HepG2 (cell line): ENCODE results near the gene RPS25. TPM values are rescaled to one million over a fixed set of nuclear protein-coding genes. Genes with fewer than 3 reads are reported as not detected.

Source experiments
- EHMT2 ChIP-seq: fragments of 200-600 bp; sonication (generic); IDR thresholded peaks from 2 replicates; pipeline ENCODE4 v1.7.0; 2017; ENCODE audit warnings: antibody characterized with exemption, low read depth, low read length, borderline replicate concordance
- HMGXB3 ChIP-seq: sonication (generic); formaldehyde crosslinking; IDR thresholded peaks from 2 replicates; pipeline ENCODE4 v1.4.0; 2020; ENCODE audit warnings: missing genetic modification reagents, borderline replicate concordance
- HNRNPUL1 ChIP-seq: fragments of 200-400 bp; formaldehyde crosslinking; IDR thresholded peaks from 2 replicates; pipeline ENCODE4 v1.6.1; 2017; ENCODE audit warnings: low read depth, mild to moderate bottlenecking, low read length, moderate library complexity
- IKZF1 ChIP-seq: fragments of 450-650 bp; IDR thresholded peaks from 2 replicates; pipeline ENCODE4 v1.7.1; 2016
- KLF15 ChIP-seq: sonication (generic); formaldehyde crosslinking; IDR thresholded peaks from 2 replicates; pipeline ENCODE4 v1.8.1; 2023; ENCODE audit warnings: borderline replicate concordance, mild to moderate bottlenecking, inconsistent platforms, missing genetic modification reagents, mixed read lengths
- NFATC3 ChIP-seq: sonication (generic); formaldehyde crosslinking; IDR thresholded peaks from 2 replicates; pipeline ENCODE4 v1.5.1; 2020; ENCODE audit warnings: mild to moderate bottlenecking, missing genetic modification reagents
- ONECUT2 ChIP-seq: sonication (generic); formaldehyde crosslinking; IDR thresholded peaks from 2 replicates; pipeline ENCODE4 v1.4.0; 2020; ENCODE audit warnings: missing genetic modification reagents
- ZFP37 ChIP-seq: sonication (generic); formaldehyde crosslinking; IDR thresholded peaks from 2 replicates; pipeline ENCODE4 v1.4.0; 2020; ENCODE audit warnings: missing genetic modification reagents, borderline replicate concordance
- ZNF121 ChIP-seq: sonication (generic); formaldehyde crosslinking; IDR thresholded peaks from 2 replicates; pipeline ENCODE4 v1.5.0; 2020; ENCODE audit warnings: mild to moderate bottlenecking, missing genetic modification reagents
- ZNF20 ChIP-seq: sonication (generic); formaldehyde crosslinking; IDR thresholded peaks from 2 replicates; pipeline ENCODE4 v1.4.0; 2020; ENCODE audit warnings: mild to moderate bottlenecking, moderate library complexity, missing genetic modification reagents
- ZNF367 ChIP-seq: sonication (generic); formaldehyde crosslinking; IDR thresholded peaks from 2 replicates; pipeline ENCODE4 v1.4.0; 2020; ENCODE audit warnings: missing genetic modification reagents, borderline replicate concordance
- ZNF484 ChIP-seq: sonication (generic); formaldehyde crosslinking; IDR thresholded peaks from 2 replicates; pipeline ENCODE4 v1.5.1; 2020; ENCODE audit warnings: mild to moderate bottlenecking, low read depth, missing genetic modification reagents, borderline replicate concordance
- ZNF644 ChIP-seq: IDR thresholded peaks from 2 replicates; pipeline ENCODE4 v1.6.1; 2016; ENCODE audit warnings: low read depth
- ZNF775 ChIP-seq: sonication (generic); formaldehyde crosslinking; IDR thresholded peaks from 2 replicates; pipeline ENCODE4 v1.4.0; 2020; ENCODE audit warnings: missing genetic modification reagents, mild to moderate bottlenecking, moderate library complexity, borderline replicate concordance
- polyA plus RNA-seq, 8 experiments: library from polyadenylated mRNA; depleted of rRNA in 3 of 8; stranded (reverse) in 7 of 8; unstranded in 1 of 8; fragments of >200 nt; fragmentation: Illumina TruSeq in 4 of 8; extraction: Trizol in 4 of 8; gene quantifications; 2 replicates each; pipeline versions ENCODE4 v1.2.1 to v1.2.3, GENCODE V29; 2011 to 2016; ENCODE audit warnings: low read depth in 4 of 8, missing spikeins in 1 of 8, mixed read lengths in 1 of 8; ENCODE audit not compliant: insufficient read depth in 1 of 8
- total RNA-seq, 5 experiments: library from RNA; depleted of rRNA; stranded (reverse); fragments of >200 nt; fragmentation: Illumina TruSeq; extraction: Trizol; gene quantifications; 2 replicates each; pipeline ENCODE4 v1.2.3, GENCODE V29; 2016; ENCODE audit warnings: low read depth in 1 of 5
- TF ChIP-seq, protein P1 (sequence below): sonication (generic); formaldehyde crosslinking; IDR thresholded peaks from 2 replicates; pipeline ENCODE4 v1.4.0; 2020; ENCODE audit warnings: missing genetic modification reagents, borderline replicate concordance
- TF ChIP-seq, protein P2 (sequence below): sonication (generic); formaldehyde crosslinking; IDR thresholded peaks from 2 replicates; pipeline ENCODE4 v1.4.0; 2020; ENCODE audit warnings: mild to moderate bottlenecking, low read depth, missing genetic modification reagents
- TF ChIP-seq, protein P3 (sequence below): sonication (generic); formaldehyde crosslinking; IDR thresholded peaks from 2 replicates; pipeline ENCODE4 v1.4.0; 2020; ENCODE audit warnings: missing genetic modification reagents

Gene RPS25
- total and polyA plus RNA-seq, 2 of the 13 experiments (the other 11 are each of a cell fraction or from before 2014, with no cell fraction given): 839 to 1,415 TPM

DNA sequence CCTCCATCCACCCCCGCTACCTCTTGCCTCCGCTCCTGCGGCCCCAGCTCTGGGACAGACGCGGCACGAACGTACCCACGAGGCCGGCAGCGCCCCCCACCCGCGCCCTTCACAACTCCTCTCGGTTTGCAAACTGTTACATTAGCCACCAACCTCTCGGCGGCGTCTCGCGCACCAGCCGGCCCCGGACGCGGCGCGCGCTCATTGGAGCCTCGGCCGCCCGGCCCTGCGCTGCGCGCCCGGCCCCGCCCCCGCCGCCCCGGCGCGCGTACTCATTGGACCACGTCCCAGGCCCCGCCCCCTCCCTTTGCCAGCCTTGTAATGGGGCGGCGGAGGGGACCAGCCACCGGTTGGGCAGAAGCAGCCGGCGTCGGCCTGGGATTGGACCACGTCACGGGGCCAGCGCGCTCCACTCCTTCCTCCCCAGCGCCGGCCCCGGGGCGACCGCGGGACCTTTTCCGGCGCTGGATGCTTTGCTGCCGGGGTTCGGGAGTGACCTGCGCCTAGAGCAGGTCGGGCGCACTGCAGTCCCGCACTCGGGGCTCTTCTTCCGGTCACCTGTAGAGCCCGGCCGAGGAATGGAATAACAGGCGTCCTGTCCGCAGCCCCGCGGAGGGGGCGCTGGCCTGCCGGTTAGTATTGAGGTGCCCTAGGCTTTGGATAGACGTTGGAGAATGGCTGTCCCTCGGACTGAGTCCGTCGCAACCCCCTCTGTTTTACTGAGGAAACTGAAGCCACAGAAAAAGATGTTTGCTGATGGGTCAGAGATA lies 39.0 kb upstream of the RPS25 start, which contains the start of gene HYOU1 (continued):
- TF ChIP-seq ZNF20 (CRISPR knock-in tag) (no peak), ZNF484 (CRISPR knock-in tag) (no peak), KLF15 (CRISPR knock-in tag) (no peak; the same call in 1 of the 2 replicates), ONECUT2 (CRISPR knock-in tag) (no peak), ZNF121 (CRISPR knock-in tag) (no peak), ZNF775 (no peak), HNRNPUL1 (no peak), ZNF367 (CRISPR knock-in tag) (no peak), EHMT2 (no peak), NFATC3 (CRISPR knock-in tag) (no peak), HMGXB3 (CRISPR knock-in tag) (no peak), ZNF644 (0 out of 2 replicates have a peak, but pooled peaks have one; percentile 31), ZFP37 (no peak), IKZF1 (no peak)
- TF ChIP-seq, protein P1, sequence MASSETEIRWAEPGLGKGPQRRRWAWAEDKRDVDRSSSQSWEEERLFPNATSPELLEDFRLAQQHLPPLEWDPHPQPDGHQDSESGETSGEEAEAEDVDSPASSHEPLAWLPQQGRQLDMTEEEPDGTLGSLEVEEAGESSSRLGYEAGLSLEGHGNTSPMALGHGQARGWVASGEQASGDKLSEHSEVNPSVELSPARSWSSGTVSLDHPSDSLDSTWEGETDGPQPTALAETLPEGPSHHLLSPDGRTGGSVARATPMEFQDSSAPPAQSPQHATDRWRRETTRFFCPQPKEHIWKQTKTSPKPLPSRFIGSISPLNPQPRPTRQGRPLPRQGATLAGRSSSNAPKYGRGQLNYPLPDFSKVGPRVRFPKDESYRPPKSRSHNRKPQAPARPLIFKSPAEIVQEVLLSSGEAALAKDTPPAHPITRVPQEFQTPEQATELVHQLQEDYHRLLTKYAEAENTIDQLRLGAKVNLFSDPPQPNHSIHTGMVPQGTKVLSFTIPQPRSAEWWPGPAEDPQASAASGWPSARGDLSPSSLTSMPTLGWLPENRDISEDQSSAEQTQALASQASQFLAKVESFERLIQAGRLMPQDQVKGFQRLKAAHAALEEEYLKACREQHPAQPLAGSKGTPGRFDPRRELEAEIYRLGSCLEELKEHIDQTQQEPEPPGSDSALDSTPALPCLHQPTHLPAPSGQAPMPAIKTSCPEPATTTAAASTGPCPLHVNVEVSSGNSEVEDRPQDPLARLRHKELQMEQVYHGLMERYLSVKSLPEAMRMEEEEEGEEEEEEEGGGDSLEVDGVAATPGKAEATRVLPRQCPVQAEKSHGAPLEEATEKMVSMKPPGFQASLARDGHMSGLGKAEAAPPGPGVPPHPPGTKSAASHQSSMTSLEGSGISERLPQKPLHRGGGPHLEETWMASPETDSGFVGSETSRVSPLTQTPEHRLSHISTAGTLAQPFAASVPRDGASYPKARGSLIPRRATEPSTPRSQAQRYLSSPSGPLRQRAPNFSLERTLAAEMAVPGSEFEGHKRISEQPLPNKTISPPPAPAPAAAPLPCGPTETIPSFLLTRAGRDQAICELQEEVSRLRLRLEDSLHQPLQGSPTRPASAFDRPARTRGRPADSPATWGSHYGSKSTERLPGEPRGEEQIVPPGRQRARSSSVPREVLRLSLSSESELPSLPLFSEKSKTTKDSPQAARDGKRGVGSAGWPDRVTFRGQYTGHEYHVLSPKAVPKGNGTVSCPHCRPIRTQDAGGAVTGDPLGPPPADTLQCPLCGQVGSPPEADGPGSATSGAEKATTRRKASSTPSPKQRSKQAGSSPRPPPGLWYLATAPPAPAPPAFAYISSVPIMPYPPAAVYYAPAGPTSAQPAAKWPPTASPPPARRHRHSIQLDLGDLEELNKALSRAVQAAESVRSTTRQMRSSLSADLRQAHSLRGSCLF (CRISPR knock-in tag): no peak
- TF ChIP-seq, protein P2, sequence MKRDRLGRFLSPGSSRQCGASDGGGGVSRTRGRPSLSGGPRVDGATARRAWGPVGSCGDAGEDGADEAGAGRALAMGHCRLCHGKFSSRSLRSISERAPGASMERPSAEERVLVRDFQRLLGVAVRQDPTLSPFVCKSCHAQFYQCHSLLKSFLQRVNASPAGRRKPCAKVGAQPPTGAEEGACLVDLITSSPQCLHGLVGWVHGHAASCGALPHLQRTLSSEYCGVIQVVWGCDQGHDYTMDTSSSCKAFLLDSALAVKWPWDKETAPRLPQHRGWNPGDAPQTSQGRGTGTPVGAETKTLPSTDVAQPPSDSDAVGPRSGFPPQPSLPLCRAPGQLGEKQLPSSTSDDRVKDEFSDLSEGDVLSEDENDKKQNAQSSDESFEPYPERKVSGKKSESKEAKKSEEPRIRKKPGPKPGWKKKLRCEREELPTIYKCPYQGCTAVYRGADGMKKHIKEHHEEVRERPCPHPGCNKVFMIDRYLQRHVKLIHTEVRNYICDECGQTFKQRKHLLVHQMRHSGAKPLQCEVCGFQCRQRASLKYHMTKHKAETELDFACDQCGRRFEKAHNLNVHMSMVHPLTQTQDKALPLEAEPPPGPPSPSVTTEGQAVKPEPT (CRISPR knock-in tag): no peak
- TF ChIP-seq, protein P3, sequence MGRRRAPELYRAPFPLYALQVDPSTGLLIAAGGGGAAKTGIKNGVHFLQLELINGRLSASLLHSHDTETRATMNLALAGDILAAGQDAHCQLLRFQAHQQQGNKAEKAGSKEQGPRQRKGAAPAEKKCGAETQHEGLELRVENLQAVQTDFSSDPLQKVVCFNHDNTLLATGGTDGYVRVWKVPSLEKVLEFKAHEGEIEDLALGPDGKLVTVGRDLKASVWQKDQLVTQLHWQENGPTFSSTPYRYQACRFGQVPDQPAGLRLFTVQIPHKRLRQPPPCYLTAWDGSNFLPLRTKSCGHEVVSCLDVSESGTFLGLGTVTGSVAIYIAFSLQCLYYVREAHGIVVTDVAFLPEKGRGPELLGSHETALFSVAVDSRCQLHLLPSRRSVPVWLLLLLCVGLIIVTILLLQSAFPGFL: no peak
